Cardiac fibroblast (primary cell): Measurements from ENCODE around the gene RHOJ.

Source experiments
- DNase-seq, 2 donors: peaks; one replicate each; pipeline versions ENCODE4 v3.0.0 to v3.0.0-alpha.2; 2010; ENCODE audit warnings: low read depth in 2 of 2
- H3K4me3 ChIP-seq, 2 donors: replicated peaks in 1 of 2; 1 replicate in 1 of 2; 2 replicates in 1 of 2; pipeline ENCODE4 v1.5.1; 2011; ENCODE audit warnings: low read depth in 2 of 2, low read length in 2 of 2, mild to moderate bottlenecking in 2 of 2, moderate library complexity in 1 of 2
- CTCF ChIP-seq: IDR thresholded peaks from one replicate; pipeline ENCODE4 v1.5.1; 2011; ENCODE audit warnings: low read depth, mild to moderate bottlenecking, low read length, inconsistent platforms

Gene RHOJ

DNA sequence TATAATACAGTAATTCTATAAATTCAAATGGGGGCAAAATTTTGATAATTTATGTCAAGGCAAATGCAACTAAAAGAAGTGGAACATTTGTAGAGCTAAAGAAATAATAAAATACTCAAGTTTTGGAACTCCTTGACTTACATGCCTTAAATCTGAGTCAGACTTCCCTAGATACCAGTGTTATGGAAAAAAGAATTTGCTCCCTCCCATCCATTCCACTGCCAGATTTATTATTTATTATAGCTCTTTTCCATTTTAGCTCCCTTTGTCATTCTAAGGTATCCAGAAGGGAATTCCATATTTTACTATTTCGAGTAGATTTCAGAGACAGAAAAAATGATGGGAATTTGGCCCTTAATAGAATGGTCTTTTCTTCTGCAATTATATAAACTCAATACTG lies 44.0 kb downstream of the RHOJ start:
- no peak overlapping the region for H3K4me3 ChIP-seq
- no peak for TF ChIP-seq CTCF
- peak; percentile 65 to 76 for DNase-seq

DNA sequence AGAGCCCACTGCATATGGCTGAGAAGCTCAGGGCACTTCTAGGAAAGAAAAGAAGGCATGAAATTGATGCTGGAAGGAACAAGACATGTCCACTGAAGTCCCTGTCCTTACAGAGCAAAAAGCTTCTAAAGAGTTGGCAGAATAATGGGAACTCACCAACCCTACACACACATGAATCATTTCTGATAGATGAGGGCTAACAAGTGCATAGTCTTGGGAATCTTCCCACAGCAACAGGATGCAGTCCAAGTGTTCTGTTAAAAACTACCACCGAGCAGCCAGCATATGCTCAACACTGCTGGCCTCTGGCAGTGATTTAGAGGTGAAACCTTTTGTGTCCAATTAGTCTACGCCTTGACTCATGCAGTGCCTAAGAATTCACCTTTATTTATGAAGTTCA lies 44.8 kb downstream of the RHOJ start:
- H3K4me3 ChIP-seq: no peak overlapping the region
- no peak for TF ChIP-seq CTCF
- peak; percentile 32 to 70 for DNase-seq

DNA sequence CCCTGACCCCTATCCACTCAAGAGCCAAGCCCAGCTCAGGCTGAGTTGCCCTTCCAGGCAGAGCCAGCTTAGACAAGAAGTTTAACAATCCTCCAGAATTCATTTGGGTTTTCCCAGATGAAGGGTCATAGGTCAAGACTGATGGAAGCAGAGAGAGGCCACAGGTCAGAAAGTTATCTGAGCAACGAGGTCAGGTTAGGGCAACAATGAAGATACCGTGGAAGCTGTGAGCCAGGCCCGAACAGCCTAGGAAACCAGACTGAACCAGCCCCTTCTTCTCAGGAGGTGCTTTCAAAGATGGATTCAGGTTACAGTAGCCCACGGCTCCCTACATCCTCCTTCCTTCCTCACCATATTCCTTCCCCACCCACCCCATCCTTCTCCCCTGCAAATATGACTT lies 53.1 kb downstream of the RHOJ start:
- DNase-seq: no peak
- TF ChIP-seq CTCF: no peak
- no peak overlapping the region for H3K4me3 ChIP-seq

GRCh38 chr14:63262446-63262845 lies 58.2 kb downstream of the RHOJ start:
- no peak for TF ChIP-seq CTCF
- no peak for DNase-seq
- H3K4me3 ChIP-seq: no peak overlapping the region

- TF ChIP-seq CTCF: no peak
- no peak overlapping the region for H3K4me3 ChIP-seq
- no peak for DNase-seq
Measured at GRCh38 chr14:63266106-63266505, 61.9 kb downstream of the RHOJ start.

DNA sequence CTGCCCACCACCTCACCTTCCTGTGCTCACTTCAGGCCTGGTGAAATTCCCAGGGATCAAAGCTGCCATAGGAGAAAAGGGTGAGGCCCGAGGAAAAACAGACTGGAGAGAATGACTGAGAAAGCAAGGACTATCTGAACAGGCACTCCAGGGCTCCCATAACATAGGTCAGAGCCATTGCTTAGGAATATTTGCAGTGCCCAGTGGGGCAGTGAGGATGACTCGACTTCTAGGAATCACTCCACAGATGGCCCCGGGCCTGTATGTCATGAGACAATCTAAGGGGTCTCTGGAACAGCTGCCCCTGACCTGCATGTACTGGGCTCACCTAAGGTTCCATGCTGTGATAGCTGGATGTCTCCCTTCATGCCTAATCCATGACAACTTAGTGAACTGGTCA lies 62.9 kb downstream of the RHOJ start:
- no peak overlapping the region for H3K4me3 ChIP-seq
- TF ChIP-seq CTCF: no peak
- no peak for DNase-seq

DNA sequence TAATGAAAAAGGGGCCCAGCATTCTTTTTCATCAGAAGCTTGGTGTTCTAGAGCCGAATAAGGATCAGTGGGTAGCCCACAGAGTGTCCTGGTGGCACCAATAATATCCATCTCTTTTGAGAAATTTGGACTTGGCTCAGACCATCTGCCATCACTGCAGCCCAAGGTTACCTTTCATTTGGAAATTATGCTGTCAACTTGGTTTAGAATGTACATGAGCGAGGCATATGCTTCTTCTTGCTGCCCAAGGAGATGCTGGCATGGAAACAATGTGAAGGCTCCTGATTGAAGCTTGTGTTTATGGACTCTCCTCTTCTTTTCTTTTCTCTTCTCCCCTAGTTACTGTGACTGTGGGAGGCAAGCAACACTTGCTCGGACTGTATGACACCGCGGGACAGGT lies 64.5 kb downstream of the RHOJ start:
- no peak for TF ChIP-seq CTCF
- H3K4me3 ChIP-seq: no peak overlapping the region
- no peak for DNase-seq
